Bronchial epithelial cell (primary cell): Measurements from ENCODE around the gene KLHL36. TPM values are rescaled to one million over a fixed set of nuclear protein-coding genes. Genes with fewer than 3 reads are reported as not detected.
A peak's percentile ranks its signal among the peaks of the same experiment; 100 is the strongest.

Source experiments
- DNase-seq: peaks from one replicate; pipeline ENCODE4 v3.0.0-alpha.2; 2010; ENCODE audit warnings: low read depth
- FAIRE-seq: peaks from 2 replicates; lab custom pipeline; 2011; peaks lifted over from hg19 to GRCh38; lab: Jason Lieb, UNC
- H3K27me3 ChIP-seq: 2 replicates; pipeline ENCODE4 v1.5.1; 2011; ENCODE audit warnings: low read length; ENCODE audit not compliant: control insufficient read depth, insufficient read depth
- H3K36me3 ChIP-seq: 2 replicates; pipeline ENCODE4 v1.5.1; 2011; ENCODE audit warnings: low read length; ENCODE audit not compliant: control insufficient read depth, insufficient read depth
- H3K4me3 ChIP-seq: 2 replicates; pipeline ENCODE4 v1.5.1; 2011; ENCODE audit warnings: mild to moderate bottlenecking, low read depth, low read length, control low read depth
- total RNA-seq: library from RNA; depleted of rRNA; stranded (reverse); fragments of >200 nt; gene quantifications from 2 replicates; pipeline ENCODE4 v1.2.1, GENCODE V29; 2014
- TF ChIP-seq, protein P1 (sequence below): IDR thresholded peaks from 2 replicates; pipeline ENCODE4 v1.5.1; 2011; ENCODE audit warnings: mild to moderate bottlenecking, moderate library complexity, low read length, control low read depth, inconsistent platforms; ENCODE audit not compliant: insufficient read depth, severe bottlenecking

KLHL36 gene
- total RNA-seq, 1 donor from 2014 or later, result 78.7 TPM

DNA sequence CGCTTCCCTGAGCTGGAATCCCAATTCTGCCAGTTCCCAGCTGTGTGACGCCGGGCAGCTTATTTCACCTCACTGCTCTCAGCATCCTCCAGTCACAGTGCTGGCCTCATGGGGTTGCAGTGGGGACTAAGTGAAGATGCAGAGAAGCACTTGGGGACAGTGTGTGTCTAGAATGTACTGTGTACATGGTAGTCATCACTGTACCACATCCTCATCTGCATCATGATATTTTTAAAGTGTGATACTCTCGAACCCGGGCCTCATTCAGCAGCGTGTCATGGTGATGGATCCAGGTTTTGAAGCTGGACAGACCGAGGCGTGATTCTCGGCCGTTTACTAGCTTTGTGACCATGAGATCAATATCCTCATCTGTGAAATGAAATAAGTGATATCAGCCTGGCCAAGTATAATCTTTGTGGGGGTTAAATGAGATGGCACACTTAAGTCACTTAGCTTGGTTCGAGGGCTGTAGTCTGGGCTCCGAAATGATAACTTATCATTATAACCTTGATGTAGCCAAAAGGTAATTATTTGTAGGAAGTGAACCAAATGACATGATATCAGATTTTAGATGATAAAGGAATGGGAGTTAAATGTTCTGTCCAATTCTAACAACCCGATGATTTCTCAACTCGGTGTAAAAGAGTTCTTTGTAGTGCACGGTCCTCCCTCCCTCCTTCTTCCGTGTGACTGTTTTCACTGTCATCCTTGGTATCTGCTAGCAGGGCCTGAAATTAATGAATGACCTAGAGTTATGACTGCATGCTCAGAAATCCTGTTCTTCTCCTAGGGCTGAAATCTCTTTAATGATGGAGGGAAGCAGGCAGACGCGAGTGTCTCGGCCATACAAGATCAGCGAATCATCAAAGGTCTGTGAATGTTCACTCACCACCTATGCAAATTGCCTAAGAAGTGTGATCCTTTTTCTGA, 2.0 kb downstream of the KLHL36 start:
- FAIRE-seq, result no peak
- H3K4me3 ChIP-seq, result no peak overlapping the region
- no peaks in the 10 kb centered on the region for H3K27me3 ChIP-seq
- TF ChIP-seq, protein P1, sequence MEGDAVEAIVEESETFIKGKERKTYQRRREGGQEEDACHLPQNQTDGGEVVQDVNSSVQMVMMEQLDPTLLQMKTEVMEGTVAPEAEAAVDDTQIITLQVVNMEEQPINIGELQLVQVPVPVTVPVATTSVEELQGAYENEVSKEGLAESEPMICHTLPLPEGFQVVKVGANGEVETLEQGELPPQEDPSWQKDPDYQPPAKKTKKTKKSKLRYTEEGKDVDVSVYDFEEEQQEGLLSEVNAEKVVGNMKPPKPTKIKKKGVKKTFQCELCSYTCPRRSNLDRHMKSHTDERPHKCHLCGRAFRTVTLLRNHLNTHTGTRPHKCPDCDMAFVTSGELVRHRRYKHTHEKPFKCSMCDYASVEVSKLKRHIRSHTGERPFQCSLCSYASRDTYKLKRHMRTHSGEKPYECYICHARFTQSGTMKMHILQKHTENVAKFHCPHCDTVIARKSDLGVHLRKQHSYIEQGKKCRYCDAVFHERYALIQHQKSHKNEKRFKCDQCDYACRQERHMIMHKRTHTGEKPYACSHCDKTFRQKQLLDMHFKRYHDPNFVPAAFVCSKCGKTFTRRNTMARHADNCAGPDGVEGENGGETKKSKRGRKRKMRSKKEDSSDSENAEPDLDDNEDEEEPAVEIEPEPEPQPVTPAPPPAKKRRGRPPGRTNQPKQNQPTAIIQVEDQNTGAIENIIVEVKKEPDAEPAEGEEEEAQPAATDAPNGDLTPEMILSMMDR, result no peak
- H3K36me3 ChIP-seq, result peaks cover 12% of the 10 kb centered on the region
- peak; percentile 88 for DNase-seq

DNA sequence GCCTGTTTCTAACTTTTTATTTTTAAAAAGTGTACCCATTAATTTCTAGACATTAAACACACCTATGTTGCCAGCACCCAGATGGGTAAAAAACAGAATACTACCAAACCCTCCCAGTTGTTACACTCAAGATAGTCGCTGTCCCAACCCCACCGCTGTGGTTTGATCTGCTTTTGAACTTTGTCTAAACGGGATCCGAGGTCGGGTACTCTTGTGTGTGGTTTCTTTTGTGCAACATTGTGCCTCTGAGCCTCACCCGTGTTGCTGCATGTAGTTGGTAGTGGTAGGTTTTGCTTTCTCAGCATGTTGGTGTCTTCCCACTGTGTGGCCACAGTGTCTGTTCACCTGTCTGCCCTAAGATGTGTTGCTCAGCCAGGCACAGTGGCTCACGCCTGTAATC, 4.3 kb downstream of the KLHL36 start:
- peaks cover 20% of the 10 kb centered on the region for H3K36me3 ChIP-seq
- TF ChIP-seq, protein P1, result no peak
- FAIRE-seq (no peak), DNase-seq (no peak)
- no peak overlapping the region for H3K4me3 ChIP-seq
- H3K27me3 ChIP-seq, result no peaks in the 10 kb centered on the region

DNA sequence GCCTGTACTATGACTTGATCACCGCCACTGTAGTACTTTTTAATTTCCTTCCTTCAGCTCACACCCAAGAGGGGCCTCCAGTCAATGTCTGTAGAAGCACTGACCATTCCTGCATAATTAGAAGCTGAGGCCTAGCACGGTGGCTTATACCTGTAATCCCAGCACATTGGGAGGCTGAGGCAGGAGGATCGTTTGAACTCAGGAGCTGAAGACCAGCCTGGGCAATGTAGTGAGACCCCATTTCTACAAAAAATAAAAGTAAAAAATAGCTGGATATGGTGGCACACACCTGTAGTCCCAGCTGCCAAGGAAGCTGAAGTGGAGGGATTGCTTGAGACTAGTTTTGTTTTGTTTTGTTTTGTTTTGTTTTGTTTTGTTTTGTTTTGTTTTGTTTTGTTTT, 5.9 kb downstream of the KLHL36 start:
- FAIRE-seq (no peak), DNase-seq (no peak)
- H3K27me3 ChIP-seq, result no peaks in the 10 kb centered on the region
- H3K36me3 ChIP-seq, result peaks cover 27% of the 10 kb centered on the region
- no peak overlapping the region for H3K4me3 ChIP-seq
- TF ChIP-seq, protein P1, result no peak

DNA sequence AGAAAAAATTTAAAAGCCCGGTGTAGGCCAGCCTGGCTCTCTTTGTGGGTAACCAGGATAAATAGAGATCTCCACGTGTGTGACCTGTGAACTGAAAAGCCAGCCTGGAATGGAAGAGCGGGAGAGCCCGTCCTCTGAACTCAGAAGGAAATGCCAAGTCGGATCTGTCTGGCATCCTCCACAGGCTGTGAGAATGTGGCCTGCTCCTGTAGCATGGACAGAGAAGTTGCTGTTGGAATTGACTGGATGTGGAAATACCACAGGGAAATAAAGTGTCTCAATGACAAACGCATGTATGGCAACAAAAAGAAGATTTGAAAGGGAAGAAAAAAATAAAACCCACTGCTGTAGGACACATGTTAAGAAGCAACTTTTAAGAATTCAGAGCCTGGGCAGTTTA, 6.7 kb downstream of the KLHL36 start:
- Histone ChIP-seq H3K27me3 (no peaks in the 10 kb centered on the region), H3K36me3 (peaks cover 33% of the 10 kb centered on the region), H3K4me3 (no peak overlapping the region)
- FAIRE-seq, result no peak
- TF ChIP-seq, protein P1, result no peak
- no peak for DNase-seq

DNA sequence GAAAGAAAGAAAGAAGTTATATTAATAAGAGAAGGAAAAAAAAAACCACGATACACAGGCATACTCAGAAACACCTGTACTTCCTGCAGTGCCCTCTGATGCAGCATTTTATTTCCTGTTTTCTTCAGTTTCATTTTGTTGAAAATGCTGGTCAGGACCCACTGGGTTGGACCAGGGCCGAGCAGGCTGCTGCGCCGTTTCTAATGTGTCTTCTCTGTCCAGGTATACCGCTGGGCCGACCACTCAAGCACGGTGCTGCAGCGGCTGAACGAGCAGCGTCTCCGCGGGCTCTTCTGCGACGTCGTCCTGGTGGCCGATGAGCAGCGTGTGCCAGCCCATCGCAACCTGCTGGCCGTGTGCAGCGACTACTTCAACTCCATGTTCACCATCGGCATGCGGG, 8.3 kb downstream of the KLHL36 start:
- TF ChIP-seq, protein P1, result no peak
- Histone ChIP-seq H3K27me3 (no peaks in the 10 kb centered on the region), H3K36me3 (peaks cover 32% of the 10 kb centered on the region), H3K4me3 (no peak overlapping the region)
- no peak for FAIRE-seq
- no peak for DNase-seq
